AG09319 (cell line): ENCODE results near the gene CTU2.

ENCODE experiments used
- DNase-seq: peaks from one replicate; pipeline ENCODE4 v3.0.0-alpha.2; 2010; ENCODE audit warnings: low read depth; ENCODE audit errors: extremely low read depth
- TF ChIP-seq, protein P1 (sequence below): IDR thresholded peaks from 2 replicates; pipeline ENCODE4 v1.5.1; 2011; ENCODE audit warnings: low read depth, mild to moderate bottlenecking, inconsistent platforms, low read length, moderate library complexity

Gene CTU2

DNA sequence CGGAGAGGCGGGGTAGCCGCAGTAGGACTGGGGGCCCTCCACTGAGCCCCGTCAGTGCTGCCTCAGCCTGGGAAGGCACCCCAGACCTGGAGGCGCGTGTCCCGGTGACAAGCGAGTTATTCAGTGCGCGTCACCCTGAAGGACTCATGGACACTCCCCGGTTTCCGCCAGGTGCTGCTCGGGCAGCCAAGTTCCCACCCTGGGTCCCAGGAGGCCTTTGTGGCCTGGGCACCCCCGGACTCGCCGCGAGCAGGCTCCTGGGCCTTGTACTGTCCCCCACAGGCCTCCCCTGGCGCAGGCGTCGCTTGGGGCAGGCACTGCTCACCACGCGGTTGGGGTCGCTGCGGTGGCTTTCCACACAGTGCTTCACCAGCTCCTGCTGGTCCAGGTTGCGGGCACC is 7.7 kb upstream of the CTU2 start:
- TF ChIP-seq, protein P1, sequence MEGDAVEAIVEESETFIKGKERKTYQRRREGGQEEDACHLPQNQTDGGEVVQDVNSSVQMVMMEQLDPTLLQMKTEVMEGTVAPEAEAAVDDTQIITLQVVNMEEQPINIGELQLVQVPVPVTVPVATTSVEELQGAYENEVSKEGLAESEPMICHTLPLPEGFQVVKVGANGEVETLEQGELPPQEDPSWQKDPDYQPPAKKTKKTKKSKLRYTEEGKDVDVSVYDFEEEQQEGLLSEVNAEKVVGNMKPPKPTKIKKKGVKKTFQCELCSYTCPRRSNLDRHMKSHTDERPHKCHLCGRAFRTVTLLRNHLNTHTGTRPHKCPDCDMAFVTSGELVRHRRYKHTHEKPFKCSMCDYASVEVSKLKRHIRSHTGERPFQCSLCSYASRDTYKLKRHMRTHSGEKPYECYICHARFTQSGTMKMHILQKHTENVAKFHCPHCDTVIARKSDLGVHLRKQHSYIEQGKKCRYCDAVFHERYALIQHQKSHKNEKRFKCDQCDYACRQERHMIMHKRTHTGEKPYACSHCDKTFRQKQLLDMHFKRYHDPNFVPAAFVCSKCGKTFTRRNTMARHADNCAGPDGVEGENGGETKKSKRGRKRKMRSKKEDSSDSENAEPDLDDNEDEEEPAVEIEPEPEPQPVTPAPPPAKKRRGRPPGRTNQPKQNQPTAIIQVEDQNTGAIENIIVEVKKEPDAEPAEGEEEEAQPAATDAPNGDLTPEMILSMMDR: no peak
- no peak for DNase-seq

DNA sequence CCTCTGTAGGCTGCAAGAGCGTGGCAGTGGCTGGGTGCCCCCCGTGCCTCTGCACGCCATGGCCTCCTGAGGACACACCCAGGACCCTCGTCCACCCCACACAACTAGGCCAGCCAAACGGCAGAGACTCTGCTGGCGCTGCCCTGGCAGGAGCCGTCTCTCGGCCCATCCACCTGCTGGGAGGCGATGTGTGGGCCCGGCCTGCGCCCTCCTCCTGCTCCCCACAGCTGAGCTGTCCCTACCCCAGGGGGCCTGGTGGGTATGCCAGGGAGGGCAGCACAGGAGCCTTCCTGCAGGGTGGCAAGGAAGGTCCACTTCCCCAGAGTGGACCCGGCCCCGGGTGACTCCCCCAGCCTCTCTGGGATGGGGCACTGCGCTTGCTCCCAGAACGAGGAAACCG is 7.1 kb upstream of the CTU2 start:
- no peak for DNase-seq
- TF ChIP-seq, protein P1: no peak

DNA sequence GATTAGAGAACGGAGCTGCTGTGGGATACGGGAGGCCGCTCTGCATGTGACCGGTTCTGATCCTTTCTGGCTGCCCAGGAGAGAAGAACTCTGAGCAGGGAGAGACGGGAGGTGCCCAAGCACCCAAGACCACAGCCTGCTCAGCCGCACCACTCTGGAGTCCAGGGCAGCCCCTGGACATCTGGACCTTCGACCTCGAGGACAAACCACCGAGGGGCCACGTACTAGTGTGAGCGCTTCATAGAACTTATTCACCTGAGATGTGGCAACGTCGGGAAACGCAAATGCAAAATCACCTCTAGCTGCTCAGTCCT is 6.0 kb upstream of the CTU2 start:
- no peak for DNase-seq
- TF ChIP-seq, protein P1: no peak

DNA sequence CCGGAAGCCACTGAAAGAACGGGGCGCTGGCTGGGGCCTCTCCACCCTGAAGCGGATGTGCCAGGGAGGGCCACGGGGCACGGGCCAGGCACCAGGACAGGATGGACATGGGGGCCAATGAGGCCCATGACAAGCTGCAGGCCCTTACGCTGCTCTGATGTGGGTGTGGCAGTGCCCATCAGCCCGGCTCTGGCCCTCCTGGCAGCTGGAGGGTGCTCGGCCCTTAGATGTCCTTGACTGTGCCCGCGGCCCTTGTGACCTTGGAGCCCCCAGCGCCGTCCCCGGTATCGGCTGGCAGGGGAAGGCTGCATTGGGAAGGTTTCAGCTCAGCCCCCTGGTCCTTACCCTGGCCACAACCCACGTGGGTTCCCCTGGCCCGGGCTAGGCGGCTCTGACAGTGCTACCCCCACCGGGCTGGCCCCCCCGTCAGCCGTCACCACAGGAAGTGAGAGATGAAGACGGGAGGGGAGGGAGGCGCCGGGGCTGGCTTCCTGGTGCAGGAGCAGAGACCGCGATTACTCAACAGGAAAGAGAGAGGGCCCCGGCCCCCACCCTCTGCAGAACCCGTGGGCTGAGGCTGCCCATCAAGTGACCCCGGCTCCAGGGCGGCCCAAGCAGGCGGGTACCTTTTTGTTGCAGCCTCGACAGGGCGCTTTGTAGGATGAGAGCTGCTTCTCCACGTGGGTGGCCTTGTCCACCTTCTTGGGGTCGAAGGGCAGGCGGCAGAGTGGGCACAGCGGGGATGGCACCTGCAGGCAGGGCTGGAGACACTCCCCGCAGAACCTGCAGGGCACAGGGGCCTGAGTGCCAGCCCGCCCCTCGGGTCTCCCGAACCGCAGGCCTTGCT is 5.4 kb upstream of the CTU2 start:
- no peak for DNase-seq
- TF ChIP-seq, protein P1: no peak

DNA sequence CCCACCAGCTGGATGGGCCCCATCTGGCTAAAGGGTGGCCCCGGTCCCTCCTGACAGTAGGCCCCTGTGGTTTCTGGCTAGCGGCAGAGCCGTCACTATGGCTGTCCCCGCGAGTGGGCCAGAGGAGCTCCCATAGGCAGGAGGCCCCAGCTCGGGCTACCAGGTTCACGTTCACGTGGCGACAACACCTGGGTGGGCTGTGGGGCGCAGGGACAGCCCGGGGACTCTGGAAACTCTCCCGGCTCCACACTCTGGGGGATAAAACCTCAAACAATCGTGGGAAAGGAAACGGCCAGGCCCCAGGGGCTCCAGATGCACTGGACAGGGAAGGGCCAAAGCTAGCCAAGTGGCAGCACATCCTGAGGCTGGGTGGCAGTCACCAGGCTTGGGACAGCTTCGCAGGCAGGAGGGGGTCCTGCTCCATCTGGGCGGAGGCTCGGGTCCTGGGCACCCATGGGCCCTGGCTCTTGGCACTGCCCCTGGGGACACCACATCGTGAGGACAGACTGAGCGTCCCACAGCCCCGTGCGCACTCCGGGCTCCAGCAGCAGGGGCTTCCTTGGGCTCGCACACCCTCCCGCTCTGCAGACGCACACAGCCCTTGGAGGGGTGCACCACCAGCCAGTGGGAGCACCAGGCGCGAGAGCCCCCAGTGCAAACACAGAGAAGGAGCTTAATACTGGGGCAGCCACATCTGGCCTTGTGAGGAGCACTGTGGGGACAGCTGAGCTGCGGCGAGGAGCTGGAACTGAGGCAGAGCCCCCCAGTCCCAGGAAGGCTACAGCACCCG is 4.5 kb upstream of the CTU2 start:
- TF ChIP-seq, protein P1: no peak
- DNase-seq: no peak

DNA sequence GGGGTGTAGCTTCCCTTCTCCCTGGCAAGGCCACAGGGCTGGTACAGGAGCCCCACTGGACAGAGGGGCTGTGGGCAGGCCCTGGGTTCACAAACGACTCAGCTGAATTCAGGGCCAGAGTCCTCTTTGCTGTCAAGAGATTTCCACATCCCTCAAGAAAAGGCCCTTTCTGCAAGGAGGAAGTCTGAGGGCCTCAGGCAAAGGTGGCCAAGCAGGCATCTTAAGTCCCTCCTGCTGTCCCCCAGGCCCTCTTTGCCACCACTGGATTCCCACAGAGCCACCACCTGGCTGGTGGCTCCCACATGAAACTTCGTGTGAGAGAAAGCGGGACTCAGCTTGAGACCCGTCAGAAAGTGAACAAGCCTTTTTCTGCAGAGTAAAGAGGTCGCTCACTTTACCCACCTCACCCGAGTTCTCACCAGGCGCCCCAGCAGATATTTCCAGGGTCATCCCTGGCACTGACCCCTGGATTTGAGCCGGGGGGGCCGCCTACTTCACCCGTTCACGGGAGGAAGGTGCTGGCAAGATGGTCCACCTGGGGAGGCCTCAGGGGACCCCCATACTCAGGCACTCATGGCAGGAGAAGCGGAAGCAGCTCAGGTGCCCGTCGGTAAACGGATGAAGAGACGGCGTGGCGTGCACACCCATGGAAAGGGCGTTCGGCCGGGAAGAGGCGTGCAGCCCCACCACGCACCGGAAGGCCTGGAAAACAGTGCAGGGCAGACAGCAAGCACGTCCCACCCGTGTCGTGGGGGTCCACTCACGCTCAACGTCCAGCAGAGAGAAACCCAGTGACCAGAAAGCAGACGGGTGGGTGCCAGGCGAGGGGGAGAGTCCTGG is 3.7 kb upstream of the CTU2 start:
- TF ChIP-seq, protein P1: no peak
- DNase-seq: no peak
